HG03575 (cell line): ENCODE results near the gene CLDND1.
A peak's percentile ranks its signal among the peaks of the same experiment; 100 is the strongest.

Source experiments
- ATAC-seq: cut with Tn5 transposase; IDR thresholded peaks from one replicate; pipeline ENCODE4 v1.9.1; 2021; ENCODE audit not compliant: unreplicated experiment, insufficient number of reproducible peaks, low FRiP score; ENCODE audit errors: extremely low read depth

Gene CLDND1

GRCh38 chr3:98528474-98529346, 6.0 kb upstream of the CLDND1 start:
- ATAC-seq = no peak

- no peak for ATAC-seq
These were observed 2.8 kb upstream of the CLDND1 start for GRCh38 chr3:98525494-98525893.

GRCh38 chr3:98521897-98522543, 682 bp downstream of the CLDND1 start:
- peak; percentile 19 for ATAC-seq

- ATAC-seq = no peak
These were observed 3.4 kb downstream of the CLDND1 start for GRCh38 chr3:98519351-98519750.

- ATAC-seq = no peak
These were observed 3.9 kb downstream of the CLDND1 start for GRCh38 chr3:98518816-98519215.

- no peak for ATAC-seq
These were observed 7.8 kb downstream of the CLDND1 start for GRCh38 chr3:98514948-98515347.

GRCh38 chr3:98513736-98514135, 9.0 kb downstream of the CLDND1 start:
- ATAC-seq = no peak

- ATAC-seq = no peak
These were observed 9.6 kb downstream of the CLDND1 start for GRCh38 chr3:98513091-98513511.

- no peak for ATAC-seq
These were observed 10.1 kb downstream of the CLDND1 start for GRCh38 chr3:98512576-98512975.

- ATAC-seq = no peak
These were observed 14.1 kb downstream of the CLDND1 start for GRCh38 chr3:98508582-98508981.

- ATAC-seq = no peak
These were observed 18.2 kb downstream of the CLDND1 start for GRCh38 chr3:98504539-98504938.

GRCh38 chr3:98501863-98502576, 20.7 kb downstream of the CLDND1 start:
- ATAC-seq = no peak

GRCh38 chr3:98501270-98501669, 21.4 kb downstream of the CLDND1 start:
- ATAC-seq = no peak

GRCh38 chr3:98500019-98500418, 22.7 kb downstream of the CLDND1 start:
- ATAC-seq = no peak

GRCh38 chr3:98497381-98497780, 25.3 kb downstream of the CLDND1 start, which contains the start of gene OR5K2:
Gene OR5K2 (plus strand): TSS chr3:98497681. CDS start chr3:98497681, 0 bp downstream.
- no peak for ATAC-seq

- ATAC-seq = no peak
These were observed 39.1 kb downstream of the CLDND1 start for GRCh38 chr3:98483626-98484025.

- ATAC-seq = no peak
These were observed 39.8 kb downstream of the CLDND1 start for GRCh38 chr3:98482717-98483482.
